Measurements from ENCODE around the gene PRR20C.
"Not testable (repeated sequence)": the region's sequence is repeated elsewhere in the genome, so short reads cannot be mapped to it uniquely, and the experiment has no call there.

The PRR20C gene

GRCh38 chr13:57153761-57154160 lies at the start of gene PRR20C:
Gene PRR20C (plus strand): TSS chr13:57154061. CDS start chr13:57154448, 387 bp downstream.
- not testable (repeated sequence) for DNase-seq (ENCODE audit: low spot score); FAIRE-seq

- DNase-seq (ENCODE audit: low spot score), result no peak
- no peak for FAIRE-seq
Measured at GRCh38 chr13:57114945-57115344, 38.9 kb upstream of the PRR20C start.

- FAIRE-seq, result no peak
- DNase-seq (ENCODE audit: low spot score), result no peak
Measured at GRCh38 chr13:57123681-57124080, 30.2 kb upstream of the PRR20C start.

- DNase-seq (ENCODE audit: low spot score) (no peak), FAIRE-seq (no peak)
Measured at GRCh38 chr13:57128909-57129308, 25.0 kb upstream of the PRR20C start.

GRCh38 chr13:57136093-57136492 lies 17.8 kb upstream of the PRR20C start:
- FAIRE-seq (no peak), DNase-seq (ENCODE audit: low spot score) (no peak)

GRCh38 chr13:57137585-57137984 lies 16.3 kb upstream of the PRR20C start:
- FAIRE-seq (no peak), DNase-seq (ENCODE audit: low spot score) (no peak)

GRCh38 chr13:57138988-57139387 lies 14.9 kb upstream of the PRR20C start:
- FAIRE-seq (no peak), DNase-seq (ENCODE audit: low spot score) (no peak)

- not testable (repeated sequence) for FAIRE-seq; DNase-seq (ENCODE audit: low spot score)
Measured at GRCh38 chr13:57139781-57140180, 14.1 kb upstream of the PRR20C start.

- FAIRE-seq; DNase-seq (ENCODE audit: low spot score): not testable (repeated sequence)
Measured at GRCh38 chr13:57140235-57140968, 13.5 kb upstream of the PRR20C start, which contains the start of gene PRR20A. Gene PRR20A (plus strand): TSS chr13:57140918. CDS start chr13:57141305, 387 bp downstream.

- FAIRE-seq; DNase-seq (ENCODE audit: low spot score): not testable (repeated sequence)
Measured at GRCh38 chr13:57147188-57147587, 6.7 kb upstream of the PRR20C start, which contains the start of gene PRR20B. Gene PRR20B (plus strand): TSS chr13:57147488. CDS start chr13:57147875, 387 bp downstream.

- FAIRE-seq; DNase-seq (ENCODE audit: low spot score): not testable (repeated sequence)
Measured at GRCh38 chr13:57148106-57148505, 5.8 kb upstream of the PRR20C start.

GRCh38 chr13:57160332-57160731 lies 6.5 kb downstream of the PRR20C start, which contains the start of gene PRR20D:
Gene PRR20D (plus strand): TSS chr13:57160632. CDS start chr13:57161019, 387 bp downstream.
- not testable (repeated sequence) for FAIRE-seq; DNase-seq (ENCODE audit: low spot score)

GRCh38 chr13:57166897-57167296 lies 13.0 kb downstream of the PRR20C start, which contains the start of gene PRR20E:
Gene PRR20E (plus strand): TSS chr13:57167197. CDS start chr13:57167584, 387 bp downstream.
- DNase-seq (ENCODE audit: low spot score); FAIRE-seq: not testable (repeated sequence)

GRCh38 chr13:57191667-57192066 lies 37.8 kb downstream of the PRR20C start:
- no peak for FAIRE-seq

More at GRCh38 chr13:57191667-57192066, 37.8 kb downstream of the PRR20C start:
- DNase-seq (ENCODE audit: low spot score), result no peak

Data from RCC 7860 (cell line).